GM23338 (cell line): ENCODE data around the gene TRAF7. TPM values are rescaled to one million over a fixed set of nuclear protein-coding genes. Genes with fewer than 3 reads are reported as not detected.

Experiments used
- ATAC-seq: fragments of 200-7000 bp; cut with Tn5 transposase; 3 replicates; pipeline ENCODE4 v1.9.1; 2020
- DNase-seq: peaks from one replicate; pipeline ENCODE4 v3.0.0-alpha.2; 2015; ENCODE audit warnings: low spot score
- H2AFZ ChIP-seq: fragments of 200-600 bp; sonication (generic); 2 replicates; pipeline ENCODE4 v1.8.0; 2016; ENCODE audit warnings: antibody characterized with exemption, mild to moderate bottlenecking, moderate library complexity
- H3F3A ChIP-seq: fragments of 200-600 bp; sonication (generic); replicated peaks from 2 replicates; pipeline ENCODE4 v1.8.0; 2017; ENCODE audit warnings: antibody characterized with exemption, mixed run types, low read depth
- H3K27ac ChIP-seq: fragments of 200-600 bp; sonication (generic); 2 replicates; pipeline ENCODE4 v1.6.1; 2016; ENCODE audit warnings: low read depth
- H3K27me3 ChIP-seq: fragments of 200-600 bp; sonication (generic); 2 replicates; pipeline ENCODE4 v1.8.0; 2016; ENCODE audit warnings: mild to moderate bottlenecking, mixed run types, moderate library complexity; ENCODE audit not compliant: insufficient read depth
- H3K36me3 ChIP-seq: fragments of 200-600 bp; sonication (generic); 2 replicates; pipeline ENCODE4 v1.8.0; 2016; ENCODE audit warnings: mild to moderate bottlenecking; ENCODE audit not compliant: insufficient read depth
- H3K4me1 ChIP-seq: fragments of 200-600 bp; sonication (generic); 2 replicates; pipeline ENCODE4 v1.8.0; 2016; ENCODE audit warnings: mild to moderate bottlenecking, moderate library complexity; ENCODE audit not compliant: insufficient read depth
- H3K4me2 ChIP-seq: fragments of 200-600 bp; sonication (generic); 2 replicates; pipeline ENCODE4 v1.7.1; 2017; ENCODE audit warnings: mixed run types
- H3K4me3 ChIP-seq: fragments of 200-600 bp; sonication (generic); 2 replicates; pipeline ENCODE4 v1.6.1; 2016; ENCODE audit warnings: mixed run types
- H3K79me2 ChIP-seq: fragments of 200-600 bp; sonication (generic); replicated peaks from 2 replicates; pipeline ENCODE4 v1.8.0; 2017; ENCODE audit warnings: mild to moderate bottlenecking; ENCODE audit not compliant: insufficient read depth
- H3K9me2 ChIP-seq: fragments of 200-600 bp; sonication (generic); 2 replicates; pipeline ENCODE4 v1.8.0; 2017; ENCODE audit not compliant: insufficient read depth
- H4K20me1 ChIP-seq: fragments of 200-600 bp; sonication (generic); replicated peaks from 2 replicates; pipeline ENCODE4 v1.8.0; 2017; ENCODE audit warnings: mild to moderate bottlenecking; ENCODE audit not compliant: insufficient read depth
- H3K27ac Mint-ChIP-seq: 2 replicates; pipeline ENCODE4 v1.8.0; 2020; ENCODE audit warnings: inconsistent platforms, mild to moderate bottlenecking, moderate library complexity, mixed read lengths
- H3K27me3 Mint-ChIP-seq: 3 replicates; pipeline ENCODE4 v1.8.0; 2022; ENCODE audit warnings: low read depth, mild to moderate bottlenecking, moderate library complexity, mixed read lengths, inconsistent platforms; ENCODE audit not compliant: insufficient read depth, poor library complexity
- H3K36me3 Mint-ChIP-seq: 3 replicates; pipeline ENCODE4 v1.8.0; 2021; ENCODE audit warnings: low read depth, mild to moderate bottlenecking, inconsistent platforms, moderate library complexity, mixed read lengths
- H3K4me1 Mint-ChIP-seq: 3 replicates; pipeline ENCODE4 v1.8.0; 2020; ENCODE audit warnings: mild to moderate bottlenecking, inconsistent platforms, mixed read lengths
- H3K4me3 Mint-ChIP-seq: 3 replicates; pipeline ENCODE4 v1.8.0; 2021; ENCODE audit warnings: moderate library complexity, mild to moderate bottlenecking, inconsistent platforms, mixed read lengths
- H3K9me3 Mint-ChIP-seq: 3 replicates; pipeline ENCODE4 v1.8.0; 2020; ENCODE audit warnings: moderate library complexity, mild to moderate bottlenecking, inconsistent platforms, mixed read lengths
- CREB1 ChIP-seq: fragments of 250-450 bp; sonication (Bioruptor Pico); IDR thresholded peaks from 2 replicates; pipeline ENCODE4 v1.5.0; 2020; ENCODE audit warnings: low read depth, mild to moderate bottlenecking, moderate library complexity
- ETS1 ChIP-seq: IDR thresholded peaks from 2 replicates; pipeline ENCODE4 v1.6.1; 2016; ENCODE audit warnings: antibody characterized with exemption
- EZH2 ChIP-seq: fragments of 200-600 bp; sonication (generic); IDR thresholded peaks from one replicate; pipeline ENCODE4 v1.8.0; 2017; ENCODE audit warnings: antibody characterized with exemption, mild to moderate bottlenecking, low read depth; ENCODE audit not compliant: unreplicated experiment
- EZH2phosphoT487 ChIP-seq: fragments of 200-600 bp; sonication (generic); IDR thresholded peaks from one replicate; pipeline ENCODE4 v1.8.1; 2018; ENCODE audit warnings: antibody characterized with exemption; ENCODE audit not compliant: unreplicated experiment
- JUNB ChIP-seq: IDR thresholded peaks from one replicate; pipeline ENCODE4 v1.6.1; 2016; ENCODE audit warnings: antibody characterized with exemption; ENCODE audit not compliant: unreplicated experiment
- NANOG ChIP-seq: IDR thresholded peaks from 2 replicates; pipeline ENCODE4 v1.6.1; 2016; ENCODE audit warnings: antibody characterized with exemption, borderline replicate concordance
- POLR2AphosphoS5 ChIP-seq: IDR thresholded peaks from 2 replicates; pipeline ENCODE4 v1.6.1; 2016; ENCODE audit warnings: antibody characterized with exemption, low read depth
- STAT1 ChIP-seq: IDR thresholded peaks from one replicate; pipeline ENCODE4 v1.6.1; 2016; ENCODE audit warnings: antibody characterized with exemption; ENCODE audit not compliant: unreplicated experiment
- ZNF114 ChIP-seq: fragments of 250-450 bp; sonication (Bioruptor Pico); IDR thresholded peaks from 2 replicates; pipeline ENCODE4 v1.5.0; 2020; ENCODE audit warnings: mild to moderate bottlenecking, moderate library complexity
- ZNF331 ChIP-seq: fragments of 250-450 bp; sonication (Bioruptor Pico); IDR thresholded peaks from 2 replicates; pipeline ENCODE4 v1.5.0; 2020; ENCODE audit warnings: low read depth, mild to moderate bottlenecking, moderate library complexity
- polyA plus RNA-seq: library from polyadenylated mRNA; unstranded; fragments of >200 nt; fragmentation: Nextera tagmentation; extraction: Ambion mirVana; gene quantifications from 2 replicates; pipeline ENCODE4 v1.2.1, GENCODE V29; 2016
- total RNA-seq: library from RNA; depleted of rRNA; stranded (reverse); fragments of >200 nt; shearing (Covaris generic); gene quantifications from 2 replicates; pipeline ENCODE4 v1.2.3, GENCODE V29; 2014
- TF ChIP-seq, protein P1 (sequence below): fragments of 250-450 bp; sonication (Bioruptor Pico); IDR thresholded peaks from 2 replicates; pipeline ENCODE4 v1.5.0; 2020; ENCODE audit warnings: mild to moderate bottlenecking, moderate library complexity
- TF ChIP-seq, protein P2 (sequence below), 2 experiments: fragments of 200-600 bp in 1 of 2; sonication (generic) in 1 of 2; conservative IDR thresholded peaks; 2 replicates each; pipeline versions ENCODE4 v1.5.1 to v1.6.1; 2016 to 2017; ENCODE audit warnings: antibody characterized with exemption in 2 of 2, low read depth in 2 of 2, mild to moderate bottlenecking in 2 of 2, moderate library complexity in 1 of 2
- TF ChIP-seq, protein P3 (sequence below): IDR thresholded peaks from one replicate; pipeline ENCODE4 v1.6.1; 2018; ENCODE audit warnings: antibody characterized with exemption; ENCODE audit not compliant: unreplicated experiment

The TRAF7 gene
- total and polyA plus RNA-seq, 2 experiments from 2014 or later: 36.4 to 133 TPM

- Histone ChIP-seq H4K20me1 (no peaks in the 10 kb centered on the region; the same call in 1 of the 2 replicates), H3K4me2 (no peak overlapping the region), H3F3A (0 out of 2 replicates have a peak, but pooled peaks cover 19% of the 10 kb centered on the region), H3K36me3 (no peaks in the 10 kb centered on the region; the same call in 1 of the 2 replicates), H3K9me2 (no peaks in the 10 kb centered on the region), H3K4me1 (no peaks in the 10 kb centered on the region), H3K4me3 (no peak overlapping the region), H3K79me2 (no peaks in the 10 kb centered on the region), H2AFZ (no peak overlapping the region), H3K27ac (no peak overlapping the region), H3K27me3 (no peaks in the 10 kb centered on the region)
- Mint-ChIP-seq H3K27me3 (peaks cover 11% of the 10 kb centered on the region), H3K9me3 (no peaks in the 10 kb centered on the region), H3K4me3 (no peak overlapping the region), H3K36me3 (peaks cover 30% of the 10 kb centered on the region), H3K4me1 (peaks cover 4% of the 10 kb centered on the region), H3K27ac (no peak overlapping the region)
- DNase-seq: no peak
- ATAC-seq: no peak
- TF ChIP-seq ETS1 (no peak), STAT1 (no peak), ZNF331 (CRISPR knock-in tag) (no peak), JUNB (no peak), CREB1 (no peak), EZH2 (no peak), POLR2AphosphoS5 (no peak), ZNF114 (no peak), NANOG (no peak), EZH2phosphoT487 (no peak)
- TF ChIP-seq, protein P1, sequence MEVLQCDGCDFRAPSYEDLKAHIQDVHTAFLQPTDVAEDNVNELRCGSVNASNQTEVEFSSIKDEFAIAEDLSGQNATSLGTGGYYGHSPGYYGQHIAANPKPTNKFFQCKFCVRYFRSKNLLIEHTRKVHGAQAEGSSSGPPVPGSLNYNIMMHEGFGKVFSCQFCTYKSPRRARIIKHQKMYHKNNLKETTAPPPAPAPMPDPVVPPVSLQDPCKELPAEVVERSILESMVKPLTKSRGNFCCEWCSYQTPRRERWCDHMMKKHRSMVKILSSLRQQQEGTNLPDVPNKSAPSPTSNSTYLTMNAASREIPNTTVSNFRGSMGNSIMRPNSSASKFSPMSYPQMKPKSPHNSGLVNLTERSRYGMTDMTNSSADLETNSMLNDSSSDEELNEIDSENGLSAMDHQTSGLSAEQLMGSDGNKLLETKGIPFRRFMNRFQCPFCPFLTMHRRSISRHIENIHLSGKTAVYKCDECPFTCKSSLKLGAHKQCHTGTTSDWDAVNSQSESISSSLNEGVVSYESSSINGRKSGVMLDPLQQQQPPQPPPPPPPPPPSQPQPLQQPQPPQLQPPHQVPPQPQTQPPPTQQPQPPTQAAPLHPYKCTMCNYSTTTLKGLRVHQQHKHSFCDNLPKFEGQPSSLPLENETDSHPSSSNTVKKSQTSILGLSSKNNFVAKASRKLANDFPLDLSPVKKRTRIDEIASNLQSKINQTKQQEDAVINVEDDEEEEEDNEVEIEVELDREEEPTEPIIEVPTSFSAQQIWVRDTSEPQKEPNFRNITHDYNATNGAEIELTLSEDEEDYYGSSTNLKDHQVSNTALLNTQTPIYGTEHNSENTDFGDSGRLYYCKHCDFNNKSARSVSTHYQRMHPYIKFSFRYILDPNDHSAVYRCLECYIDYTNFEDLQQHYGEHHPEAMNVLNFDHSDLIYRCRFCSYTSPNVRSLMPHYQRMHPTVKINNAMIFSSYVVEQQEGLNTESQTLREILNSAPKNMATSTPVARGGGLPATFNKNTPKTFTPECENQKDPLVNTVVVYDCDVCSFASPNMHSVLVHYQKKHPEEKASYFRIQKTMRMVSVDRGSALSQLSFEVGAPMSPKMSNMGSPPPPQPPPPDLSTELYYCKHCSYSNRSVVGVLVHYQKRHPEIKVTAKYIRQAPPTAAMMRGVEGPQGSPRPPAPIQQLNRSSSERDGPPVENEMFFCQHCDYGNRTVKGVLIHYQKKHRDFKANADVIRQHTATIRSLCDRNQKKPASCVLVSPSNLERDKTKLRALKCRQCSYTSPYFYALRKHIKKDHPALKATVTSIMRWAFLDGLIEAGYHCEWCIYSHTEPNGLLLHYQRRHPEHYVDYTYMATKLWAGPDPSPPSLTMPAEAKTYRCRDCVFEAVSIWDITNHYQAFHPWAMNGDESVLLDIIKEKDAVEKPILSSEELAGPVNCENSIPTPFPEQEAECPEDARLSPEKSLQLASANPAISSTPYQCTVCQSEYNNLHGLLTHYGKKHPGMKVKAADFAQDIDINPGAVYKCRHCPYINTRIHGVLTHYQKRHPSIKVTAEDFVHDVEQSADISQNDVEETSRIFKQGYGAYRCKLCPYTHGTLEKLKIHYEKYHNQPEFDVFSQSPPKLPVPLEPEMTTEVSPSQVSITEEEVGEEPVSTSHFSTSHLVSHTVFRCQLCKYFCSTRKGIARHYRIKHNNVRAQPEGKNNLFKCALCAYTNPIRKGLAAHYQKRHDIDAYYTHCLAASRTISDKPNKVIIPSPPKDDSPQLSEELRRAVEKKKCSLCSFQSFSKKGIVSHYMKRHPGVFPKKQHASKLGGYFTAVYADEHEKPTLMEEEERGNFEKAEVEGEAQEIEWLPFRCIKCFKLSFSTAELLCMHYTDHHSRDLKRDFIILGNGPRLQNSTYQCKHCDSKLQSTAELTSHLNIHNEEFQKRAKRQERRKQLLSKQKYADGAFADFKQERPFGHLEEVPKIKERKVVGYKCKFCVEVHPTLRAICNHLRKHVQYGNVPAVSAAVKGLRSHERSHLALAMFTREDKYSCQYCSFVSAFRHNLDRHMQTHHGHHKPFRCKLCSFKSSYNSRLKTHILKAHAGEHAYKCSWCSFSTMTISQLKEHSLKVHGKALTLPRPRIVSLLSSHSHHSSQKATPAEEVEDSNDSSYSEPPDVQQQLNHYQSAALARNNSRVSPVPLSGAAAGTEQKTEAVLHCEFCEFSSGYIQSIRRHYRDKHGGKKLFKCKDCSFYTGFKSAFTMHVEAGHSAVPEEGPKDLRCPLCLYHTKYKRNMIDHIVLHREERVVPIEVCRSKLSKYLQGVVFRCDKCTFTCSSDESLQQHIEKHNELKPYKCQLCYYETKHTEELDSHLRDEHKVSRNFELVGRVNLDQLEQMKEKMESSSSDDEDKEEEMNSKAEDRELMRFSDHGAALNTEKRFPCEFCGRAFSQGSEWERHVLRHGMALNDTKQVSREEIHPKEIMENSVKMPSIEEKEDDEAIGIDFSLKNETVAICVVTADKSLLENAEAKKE (CRISPR knock-in tag): no peak
- TF ChIP-seq, protein P2, sequence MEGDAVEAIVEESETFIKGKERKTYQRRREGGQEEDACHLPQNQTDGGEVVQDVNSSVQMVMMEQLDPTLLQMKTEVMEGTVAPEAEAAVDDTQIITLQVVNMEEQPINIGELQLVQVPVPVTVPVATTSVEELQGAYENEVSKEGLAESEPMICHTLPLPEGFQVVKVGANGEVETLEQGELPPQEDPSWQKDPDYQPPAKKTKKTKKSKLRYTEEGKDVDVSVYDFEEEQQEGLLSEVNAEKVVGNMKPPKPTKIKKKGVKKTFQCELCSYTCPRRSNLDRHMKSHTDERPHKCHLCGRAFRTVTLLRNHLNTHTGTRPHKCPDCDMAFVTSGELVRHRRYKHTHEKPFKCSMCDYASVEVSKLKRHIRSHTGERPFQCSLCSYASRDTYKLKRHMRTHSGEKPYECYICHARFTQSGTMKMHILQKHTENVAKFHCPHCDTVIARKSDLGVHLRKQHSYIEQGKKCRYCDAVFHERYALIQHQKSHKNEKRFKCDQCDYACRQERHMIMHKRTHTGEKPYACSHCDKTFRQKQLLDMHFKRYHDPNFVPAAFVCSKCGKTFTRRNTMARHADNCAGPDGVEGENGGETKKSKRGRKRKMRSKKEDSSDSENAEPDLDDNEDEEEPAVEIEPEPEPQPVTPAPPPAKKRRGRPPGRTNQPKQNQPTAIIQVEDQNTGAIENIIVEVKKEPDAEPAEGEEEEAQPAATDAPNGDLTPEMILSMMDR (conservative IDR thresholded peaks at IDR 0.05; ENCODE audit: low read depth in 2 of 2): no peak
- TF ChIP-seq, protein P3, sequence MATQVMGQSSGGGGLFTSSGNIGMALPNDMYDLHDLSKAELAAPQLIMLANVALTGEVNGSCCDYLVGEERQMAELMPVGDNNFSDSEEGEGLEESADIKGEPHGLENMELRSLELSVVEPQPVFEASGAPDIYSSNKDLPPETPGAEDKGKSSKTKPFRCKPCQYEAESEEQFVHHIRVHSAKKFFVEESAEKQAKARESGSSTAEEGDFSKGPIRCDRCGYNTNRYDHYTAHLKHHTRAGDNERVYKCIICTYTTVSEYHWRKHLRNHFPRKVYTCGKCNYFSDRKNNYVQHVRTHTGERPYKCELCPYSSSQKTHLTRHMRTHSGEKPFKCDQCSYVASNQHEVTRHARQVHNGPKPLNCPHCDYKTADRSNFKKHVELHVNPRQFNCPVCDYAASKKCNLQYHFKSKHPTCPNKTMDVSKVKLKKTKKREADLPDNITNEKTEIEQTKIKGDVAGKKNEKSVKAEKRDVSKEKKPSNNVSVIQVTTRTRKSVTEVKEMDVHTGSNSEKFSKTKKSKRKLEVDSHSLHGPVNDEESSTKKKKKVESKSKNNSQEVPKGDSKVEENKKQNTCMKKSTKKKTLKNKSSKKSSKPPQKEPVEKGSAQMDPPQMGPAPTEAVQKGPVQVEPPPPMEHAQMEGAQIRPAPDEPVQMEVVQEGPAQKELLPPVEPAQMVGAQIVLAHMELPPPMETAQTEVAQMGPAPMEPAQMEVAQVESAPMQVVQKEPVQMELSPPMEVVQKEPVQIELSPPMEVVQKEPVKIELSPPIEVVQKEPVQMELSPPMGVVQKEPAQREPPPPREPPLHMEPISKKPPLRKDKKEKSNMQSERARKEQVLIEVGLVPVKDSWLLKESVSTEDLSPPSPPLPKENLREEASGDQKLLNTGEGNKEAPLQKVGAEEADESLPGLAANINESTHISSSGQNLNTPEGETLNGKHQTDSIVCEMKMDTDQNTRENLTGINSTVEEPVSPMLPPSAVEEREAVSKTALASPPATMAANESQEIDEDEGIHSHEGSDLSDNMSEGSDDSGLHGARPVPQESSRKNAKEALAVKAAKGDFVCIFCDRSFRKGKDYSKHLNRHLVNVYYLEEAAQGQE: no peak
These were observed 21.5 kb downstream of the TRAF7 start for GRCh38 chr16:2177101-2177500.
